Vagina (tissue), 2 donors: Measurements from ENCODE around the gene ADAM15. TPM values are rescaled to one million over a fixed set of nuclear protein-coding genes. Genes with fewer than 3 reads are reported as not detected.
A peak's percentile ranks its signal among the peaks of the same experiment; 100 is the strongest.

Experiments
- DNase-seq, 2 donors: peaks; one replicate each; pipeline ENCODE4 v3.0.0-alpha.2; 2017; ENCODE audit errors: extremely low spot score in 2 of 2
- H3K27ac ChIP-seq: fragments of 200-600 bp; sonication (generic); one replicate; pipeline ENCODE4 v1.5.1; 2019
- H3K27me3 ChIP-seq: fragments of 200-600 bp; sonication (generic); one replicate; pipeline ENCODE4 v1.5.1; 2019
- H3K36me3 ChIP-seq, 2 donors: fragments of 200-600 bp; sonication (generic); one replicate each; pipeline ENCODE4 v1.5.1; 2017 to 2019
- H3K4me1 ChIP-seq: fragments of 200-600 bp; sonication (generic); one replicate; pipeline ENCODE4 v1.5.1; 2019
- H3K4me3 ChIP-seq, 2 donors: fragments of 200-600 bp; sonication (generic); 1 replicate in 1 of 2; 2 replicates in 1 of 2; pipeline ENCODE4 v1.5.1; 2016 to 2019
- H3K9me3 ChIP-seq: fragments of 200-600 bp; sonication (generic); one replicate; pipeline ENCODE4 v1.5.1; 2019
- POLR2A ChIP-seq, 2 donors: fragments of 450-650 bp; IDR thresholded peaks; one replicate each; pipeline ENCODE4 v1.6.1; 2017; ENCODE audit warnings: antibody characterized with exemption in 2 of 2, mild to moderate bottlenecking in 2 of 2, moderate library complexity in 2 of 2
- POLR2AphosphoS5 ChIP-seq, 2 donors: sonication (generic); formaldehyde crosslinking; IDR thresholded peaks; one replicate each; pipeline ENCODE4 v1.9.0; 2017; ENCODE audit warnings: antibody characterized with exemption in 2 of 2, mild to moderate bottlenecking in 2 of 2, low read depth in 1 of 2; ENCODE audit not compliant: insufficient read depth in 1 of 2
- intact Hi-C: fragments of 100-400 bp; cut with DNase I; formaldehyde crosslinking; loops from one replicate; pipeline ENCODE4 v1.15.1; 2023
- total RNA-seq: library from RNA; depleted of rRNA; stranded (reverse); fragments of >200 nt; gene quantifications from one replicate; pipeline ENCODE4 v1.2.3, GENCODE V29; 2016
- TF ChIP-seq, protein P1 (sequence below), 3 experiments: fragments of 450-650 bp in 2 of 3; fragments of 200-600 bp in 1 of 3; sonication (generic) in 1 of 3; IDR thresholded peaks; one replicate each; pipeline ENCODE4 v1.5.1; 2017 to 2019; ENCODE audit warnings: antibody characterized with exemption in 3 of 3, mild to moderate bottlenecking in 2 of 3, moderate library complexity in 2 of 3

Gene ADAM15
- total RNA-seq, 1 donor from 2014 or later: 193 TPM

GRCh38 chr1:155057788-155058211, 6.7 kb downstream of the ADAM15 start:
- intact Hi-C loops: no loop called here
- no peak overlapping the region for H3K27ac ChIP-seq
- H3K4me3 ChIP-seq: no peak overlapping the region
- H3K36me3 ChIP-seq: peaks cover 0 to 72% of the 10 kb centered on the region in 2 donors
- TF ChIP-seq, protein P1, sequence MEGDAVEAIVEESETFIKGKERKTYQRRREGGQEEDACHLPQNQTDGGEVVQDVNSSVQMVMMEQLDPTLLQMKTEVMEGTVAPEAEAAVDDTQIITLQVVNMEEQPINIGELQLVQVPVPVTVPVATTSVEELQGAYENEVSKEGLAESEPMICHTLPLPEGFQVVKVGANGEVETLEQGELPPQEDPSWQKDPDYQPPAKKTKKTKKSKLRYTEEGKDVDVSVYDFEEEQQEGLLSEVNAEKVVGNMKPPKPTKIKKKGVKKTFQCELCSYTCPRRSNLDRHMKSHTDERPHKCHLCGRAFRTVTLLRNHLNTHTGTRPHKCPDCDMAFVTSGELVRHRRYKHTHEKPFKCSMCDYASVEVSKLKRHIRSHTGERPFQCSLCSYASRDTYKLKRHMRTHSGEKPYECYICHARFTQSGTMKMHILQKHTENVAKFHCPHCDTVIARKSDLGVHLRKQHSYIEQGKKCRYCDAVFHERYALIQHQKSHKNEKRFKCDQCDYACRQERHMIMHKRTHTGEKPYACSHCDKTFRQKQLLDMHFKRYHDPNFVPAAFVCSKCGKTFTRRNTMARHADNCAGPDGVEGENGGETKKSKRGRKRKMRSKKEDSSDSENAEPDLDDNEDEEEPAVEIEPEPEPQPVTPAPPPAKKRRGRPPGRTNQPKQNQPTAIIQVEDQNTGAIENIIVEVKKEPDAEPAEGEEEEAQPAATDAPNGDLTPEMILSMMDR (IDR thresholded peaks at IDR 0.05): no peak
- TF ChIP-seq POLR2A (IDR thresholded peaks at IDR 0.05) (no peak), POLR2AphosphoS5 (IDR thresholded peaks at IDR 0.05; ENCODE audit: insufficient read depth in 1 of 2, low read depth in 1 of 2) (no peak)
- H3K4me1 ChIP-seq: peaks cover 29% of the 10 kb centered on the region
- H3K27me3 ChIP-seq: no peaks in the 10 kb centered on the region
- H3K9me3 ChIP-seq: no peaks in the 10 kb centered on the region
- DNase-seq: no peak

DNA sequence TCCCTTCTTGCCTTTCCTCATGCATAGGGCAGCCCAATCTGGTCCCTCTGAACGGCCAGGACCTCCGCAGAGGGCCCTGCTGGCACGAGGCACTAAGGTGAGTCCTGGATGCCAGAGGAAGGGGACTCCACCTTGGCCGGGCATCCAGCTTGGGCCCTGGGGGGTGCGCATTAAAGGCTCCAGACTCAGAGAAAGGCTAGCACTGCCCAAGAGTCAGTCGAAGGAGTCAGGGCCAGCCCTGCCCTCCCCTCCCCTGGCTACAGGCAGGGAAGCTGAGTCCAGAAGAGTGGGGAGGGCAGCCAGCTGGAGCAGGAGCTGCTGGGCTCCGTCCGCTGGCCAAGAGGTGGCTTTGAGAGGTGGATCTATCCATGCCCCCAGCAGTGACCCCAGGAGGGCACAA, 9.6 kb downstream of the ADAM15 start:
- no peaks in the 10 kb centered on the region for H3K27me3 ChIP-seq

DNA sequence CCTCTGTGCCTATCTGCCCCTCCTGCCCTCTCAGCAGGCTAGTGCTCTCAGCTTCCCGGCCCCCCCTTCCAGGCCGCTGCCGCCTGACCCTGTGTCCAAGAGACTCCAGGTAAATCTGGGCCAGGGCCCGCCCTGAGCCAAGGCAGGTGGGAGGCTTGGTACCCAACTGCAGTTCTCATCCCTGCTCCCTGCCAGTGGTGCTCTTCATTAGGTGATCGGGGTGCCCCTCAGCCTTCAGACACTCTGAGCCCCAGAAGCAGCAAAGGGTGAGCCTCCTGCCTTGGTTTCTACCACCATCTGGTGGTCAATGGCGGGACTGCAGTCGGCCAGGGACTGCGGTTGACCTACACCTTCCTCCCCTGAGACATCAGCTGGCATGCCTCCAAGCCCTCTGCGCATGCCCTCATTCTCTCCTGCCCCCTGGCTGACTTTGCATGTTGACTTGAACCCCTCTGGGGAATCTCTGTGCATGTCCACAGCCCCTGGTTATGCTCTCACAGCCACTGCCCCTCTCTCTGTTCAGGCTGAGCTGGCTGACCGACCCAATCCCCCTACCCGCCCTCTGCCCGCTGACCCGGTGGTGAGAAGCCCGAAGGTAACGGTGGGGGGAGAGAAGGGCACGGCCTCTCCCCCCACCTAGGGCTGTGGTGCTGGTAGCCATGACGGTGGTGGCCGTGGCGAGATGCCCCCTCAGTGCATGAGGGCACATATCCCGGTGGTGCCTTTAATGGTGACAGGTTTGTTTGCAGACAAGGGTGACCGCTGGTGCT, 10.4 kb downstream of the ADAM15 start:
- Histone ChIP-seq H3K9me3 (no peaks in the 10 kb centered on the region), H3K27me3 (no peaks in the 10 kb centered on the region), H3K4me3 (no peak overlapping the region), H3K4me1 (peaks cover 34% of the 10 kb centered on the region), H3K36me3 (peaks cover 0 to 44% of the 10 kb centered on the region in 2 donors), H3K27ac (no peak overlapping the region)
- intact Hi-C loops: loop anchor here (2.0 to 10.0 kb wide), 4 partner anchors 23 to 497 kb away; partner anchors contain the start of genes CHRNB2, PMVK and PYGO2
- DNase-seq: no peak
- TF ChIP-seq POLR2AphosphoS5 (IDR thresholded peaks at IDR 0.05; ENCODE audit: insufficient read depth in 1 of 2, low read depth in 1 of 2) (peak in 1 of 2 donors; percentile 32), POLR2A (IDR thresholded peaks at IDR 0.05) (no peak)
- TF ChIP-seq, protein P1 (IDR thresholded peaks at IDR 0.05): peak; percentile 97 to 98 (median 98)

More for the DNA sequence above, 9.6 kb downstream of the ADAM15 start:
- TF ChIP-seq POLR2AphosphoS5 (IDR thresholded peaks at IDR 0.05; ENCODE audit: insufficient read depth in 1 of 2, low read depth in 1 of 2) (no peak), POLR2A (IDR thresholded peaks at IDR 0.05) (no peak)
- TF ChIP-seq, protein P1 (IDR thresholded peaks at IDR 0.05): no peak
- no peak for DNase-seq
- Histone ChIP-seq H3K4me3 (no peak overlapping the region), H3K27ac (no peak overlapping the region), H3K36me3 (peaks cover 0 to 52% of the 10 kb centered on the region in 2 donors), H3K4me1 (peaks cover 34% of the 10 kb centered on the region), H3K9me3 (no peaks in the 10 kb centered on the region)
- intact Hi-C loops: loop anchor here (5.0 to 10.0 kb wide), 3 partner anchors 96 to 496 kb away; partner anchors contain the start of genes CHRNB2, PMVK and PYGO2

DNA sequence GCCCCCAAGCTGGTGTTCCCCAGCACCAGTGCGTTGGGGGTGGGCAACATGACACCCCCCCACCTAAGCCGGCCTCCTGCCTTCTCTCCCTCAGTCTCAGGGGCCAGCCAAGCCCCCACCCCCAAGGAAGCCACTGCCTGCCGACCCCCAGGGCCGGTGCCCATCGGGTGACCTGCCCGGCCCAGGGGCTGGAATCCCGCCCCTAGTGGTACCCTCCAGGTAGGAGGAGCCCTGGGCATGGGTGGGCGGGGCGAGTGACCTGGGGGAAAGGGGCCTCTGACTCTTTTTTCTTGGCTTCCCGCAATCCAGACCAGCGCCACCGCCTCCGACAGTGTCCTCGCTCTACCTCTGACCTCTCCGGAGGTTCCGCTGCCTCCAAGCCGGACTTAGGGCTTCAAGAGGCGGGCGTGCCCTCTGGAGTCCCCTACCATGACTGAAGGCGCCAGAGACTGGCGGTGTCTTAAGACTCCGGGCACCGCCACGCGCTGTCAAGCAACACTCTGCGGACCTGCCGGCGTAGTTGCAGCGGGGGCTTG, 11.1 kb downstream of the ADAM15 start:
- Histone ChIP-seq H3K4me3 (peak overlapping the region in 1 of 2 donors; percentile 71), H3K36me3 (peaks cover 0 to 37% of the 10 kb centered on the region in 2 donors), H3K27ac (peak overlapping the region; percentile 79), H3K27me3 (no peaks in the 10 kb centered on the region), H3K9me3 (no peaks in the 10 kb centered on the region), H3K4me1 (peaks cover 34% of the 10 kb centered on the region)
- TF ChIP-seq, protein P1 (IDR thresholded peaks at IDR 0.05): no peak
- TF ChIP-seq POLR2AphosphoS5 (IDR thresholded peaks at IDR 0.05; ENCODE audit: insufficient read depth in 1 of 2, low read depth in 1 of 2) (no peak), POLR2A (IDR thresholded peaks at IDR 0.05) (no peak)
- no peak for DNase-seq
- intact Hi-C loops: loop anchor here (2.0 to 10.0 kb wide), 4 partner anchors 23 to 497 kb away; partner anchors contain the start of genes CHRNB2, PMVK and PYGO2
